MCF 10A (cell line): Measurements from ENCODE around the gene SLC2A4. TPM values are rescaled to one million over a fixed set of nuclear protein-coding genes. Genes with fewer than 3 reads are reported as not detected.

Source experiments
- BruUV-seq: library from RNA; stranded (reverse); fragments of 400-500 nt; replicated peaks from 2 replicates; lab custom pipeline; 2021; lab: Mats Ljungman, UMichigan
- CTCF ChIA-PET: fragments of 300-600 bp; sonication (Branson Sonifier 250); formaldehyde crosslinking; extraction: SDS; loops from one replicate; lab custom pipeline; 2021; ENCODE audit warnings: antibody characterized with exemption, inconsistent platforms; lab: Yijun Ruan, JAX
- POLR2A ChIA-PET: fragments of 300-600, 350-650 bp; sonication (Branson Sonifier 250); formaldehyde crosslinking; extraction: SDS; loops from one replicate; lab custom pipeline; 2020; ENCODE audit warnings: antibody characterized with exemption, inconsistent platforms; lab: Yijun Ruan, JAX
- DNase-seq: peaks from one replicate; pipeline ENCODE4 v3.0.0-alpha.2; 2018; ENCODE audit not compliant: unreplicated experiment
- H3K27ac Mint-ChIP-seq: one replicate; pipeline ENCODE4 v1.8.0; 2022; ENCODE audit warnings: mild to moderate bottlenecking, low read depth, mixed read lengths; ENCODE audit not compliant: unreplicated experiment
- H3K27me3 Mint-ChIP-seq: one replicate; pipeline ENCODE4 v1.8.0; 2022; ENCODE audit warnings: mixed read lengths; ENCODE audit not compliant: insufficient read depth, unreplicated experiment
- H3K36me3 Mint-ChIP-seq: one replicate; pipeline ENCODE4 v1.8.0; 2022; ENCODE audit warnings: mild to moderate bottlenecking, moderate library complexity, mixed read lengths; ENCODE audit not compliant: insufficient read depth, unreplicated experiment
- H3K4me1 Mint-ChIP-seq: one replicate; pipeline ENCODE4 v1.8.0; 2022; ENCODE audit warnings: mixed read lengths; ENCODE audit not compliant: insufficient read depth, unreplicated experiment
- H3K4me3 Mint-ChIP-seq: one replicate; pipeline ENCODE4 v1.8.0; 2022; ENCODE audit warnings: mild to moderate bottlenecking, moderate library complexity, mixed read lengths; ENCODE audit not compliant: unreplicated experiment
- H3K9me3 Mint-ChIP-seq: one replicate; pipeline ENCODE4 v1.8.0; 2022; ENCODE audit warnings: mixed read lengths; ENCODE audit not compliant: unreplicated experiment
- intact Hi-C: fragments of 100-400 bp; cut with micrococcal nuclease; formaldehyde crosslinking; loops from 2 replicates; pipeline ENCODE4 v1.14.1; 2022
- total RNA-seq: library from RNA; stranded (reverse); gene quantifications from 2 replicates; pipeline ENCODE4 v1.2.3, GENCODE V29; 2022
- TF ChIP-seq, protein P1 (sequence below): fragments of 200-600 bp; IDR thresholded peaks from one replicate; pipeline ENCODE4 v1.8.0; 2022; ENCODE audit warnings: antibody characterized with exemption, mild to moderate bottlenecking; ENCODE audit not compliant: unreplicated experiment

The SLC2A4 gene
- total RNA-seq, 1 experiment from 2014 or later = not detected

DNA sequence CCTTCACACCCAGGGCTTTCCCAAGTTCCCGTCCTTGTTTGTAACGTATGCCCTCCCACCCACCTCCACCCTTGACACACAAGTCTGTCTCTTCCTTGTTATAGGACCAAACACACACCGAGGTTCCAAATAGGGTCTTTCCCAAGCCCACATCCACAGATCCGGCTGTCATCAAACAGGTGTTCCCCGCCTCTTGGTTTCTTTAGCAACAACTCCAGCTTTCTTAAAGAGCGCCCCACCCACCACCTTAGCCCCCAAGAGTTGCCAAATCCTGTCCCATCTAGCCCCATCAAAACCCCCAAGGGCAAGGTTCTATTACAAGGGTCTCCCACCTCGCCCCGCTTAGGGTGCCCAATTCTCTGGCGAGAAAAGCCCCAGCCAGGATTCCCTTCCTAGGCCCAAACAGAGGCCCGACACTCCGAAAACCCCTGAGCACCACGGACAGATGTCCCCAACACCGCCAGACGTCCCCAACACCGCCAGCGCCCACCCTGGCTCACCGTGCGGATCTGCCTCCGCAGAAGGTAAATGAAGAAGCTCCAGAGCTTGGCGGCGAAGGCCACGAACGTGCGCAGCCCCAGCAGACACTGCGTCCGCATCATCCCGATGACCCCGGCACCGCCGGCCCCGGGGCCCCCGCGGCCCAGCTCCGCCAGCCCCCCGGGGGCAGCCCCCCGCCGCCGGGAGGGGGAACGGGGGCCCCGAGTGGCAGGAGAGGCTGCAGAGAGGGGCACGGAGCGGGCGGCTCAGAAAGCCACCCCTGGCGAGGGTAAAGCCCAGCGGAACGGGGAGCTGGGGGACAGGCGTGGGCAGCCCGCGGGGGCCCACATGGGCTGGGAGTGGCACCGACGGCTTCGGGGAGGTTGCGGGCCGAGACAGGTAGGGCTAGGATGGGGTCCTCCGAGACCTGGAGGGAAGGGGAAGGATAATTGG is 30.6 kb upstream of the SLC2A4 start:
- intact Hi-C loops = no loop called here
- Mint-ChIP-seq H3K27ac (peak overlapping the region; percentile 99), H3K4me3 (peak overlapping the region; percentile 92), H3K27me3 (no peaks in the 10 kb centered on the region), H3K9me3 (no peaks in the 10 kb centered on the region), H3K4me1 (peaks cover 19% of the 10 kb centered on the region), H3K36me3 (peaks cover 62% of the 10 kb centered on the region)
- no peak for DNase-seq
- TF ChIP-seq, protein P1, sequence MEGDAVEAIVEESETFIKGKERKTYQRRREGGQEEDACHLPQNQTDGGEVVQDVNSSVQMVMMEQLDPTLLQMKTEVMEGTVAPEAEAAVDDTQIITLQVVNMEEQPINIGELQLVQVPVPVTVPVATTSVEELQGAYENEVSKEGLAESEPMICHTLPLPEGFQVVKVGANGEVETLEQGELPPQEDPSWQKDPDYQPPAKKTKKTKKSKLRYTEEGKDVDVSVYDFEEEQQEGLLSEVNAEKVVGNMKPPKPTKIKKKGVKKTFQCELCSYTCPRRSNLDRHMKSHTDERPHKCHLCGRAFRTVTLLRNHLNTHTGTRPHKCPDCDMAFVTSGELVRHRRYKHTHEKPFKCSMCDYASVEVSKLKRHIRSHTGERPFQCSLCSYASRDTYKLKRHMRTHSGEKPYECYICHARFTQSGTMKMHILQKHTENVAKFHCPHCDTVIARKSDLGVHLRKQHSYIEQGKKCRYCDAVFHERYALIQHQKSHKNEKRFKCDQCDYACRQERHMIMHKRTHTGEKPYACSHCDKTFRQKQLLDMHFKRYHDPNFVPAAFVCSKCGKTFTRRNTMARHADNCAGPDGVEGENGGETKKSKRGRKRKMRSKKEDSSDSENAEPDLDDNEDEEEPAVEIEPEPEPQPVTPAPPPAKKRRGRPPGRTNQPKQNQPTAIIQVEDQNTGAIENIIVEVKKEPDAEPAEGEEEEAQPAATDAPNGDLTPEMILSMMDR = no peak
- CTCF ChIA-PET = interaction anchor here (1.3 kb wide), 1 partner anchor 10 kb away, joined by 3 read pairs; no protein-coding TSS in a partner anchor
- POLR2A ChIA-PET = interaction anchor here (0.6 to 4.4 kb wide), 14 partner anchors 9 to 1824 kb away, joined by 3 to 128 read pairs (median 4); partner anchors contain the start of genes ACADVL, DLG4, DVL2 and GABARAP
- no TSS peak for BruUV-seq

DNA sequence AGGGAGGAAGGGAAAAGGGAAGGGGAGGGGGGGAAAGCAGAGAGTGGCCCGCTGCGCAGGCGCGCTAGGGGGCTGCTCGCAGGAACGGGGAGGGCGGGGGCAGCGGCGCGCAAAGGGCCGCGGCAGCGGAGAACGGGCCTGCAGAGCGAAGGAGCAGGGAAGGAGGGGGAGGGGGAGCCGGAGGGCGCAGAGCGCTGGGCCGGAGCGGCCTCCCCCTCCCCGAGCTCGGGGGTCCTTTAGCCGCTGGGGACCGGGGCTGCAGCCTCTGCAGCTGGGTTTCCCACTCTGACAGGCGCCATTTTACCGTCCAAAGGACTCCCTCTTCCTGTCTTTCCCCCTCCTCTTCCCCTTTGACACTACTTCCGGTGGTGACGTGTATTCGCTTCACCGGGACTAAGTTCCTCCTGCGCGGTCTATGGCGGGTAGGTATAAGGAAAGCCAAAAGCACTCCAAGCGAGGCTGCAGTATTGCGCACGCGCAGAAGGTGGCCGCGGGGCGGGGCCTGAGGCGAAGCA is 29.8 kb upstream of the SLC2A4 start, which contains the start of gene CTDNEP1:
TSS of gene CTDNEP1 (minus strand) at position 74 of the 515 bp plus-strand sequence. CDS start 438 bp downstream, outside the sequence.
- BruUV-seq = no TSS peak
- CTCF ChIA-PET = no interaction called here
- no peaks in the 10 kb centered on the region for H3K9me3 Mint-ChIP-seq
- H3K27ac Mint-ChIP-seq = peak within 1 kb of the TSS; percentile 99
- peak; percentile 100 for DNase-seq
- H3K4me1 Mint-ChIP-seq = peaks cover 23% of the 10 kb centered on the region
- intact Hi-C loops = no loop called here
- H3K4me3 Mint-ChIP-seq = peak within 1 kb of the TSS; percentile 92
- TF ChIP-seq, protein P1 = no peak
- POLR2A ChIA-PET = interaction anchor here (0.6 to 4.4 kb wide), 12 partner anchors 8 to 1825 kb away, joined by 3 to 128 read pairs (median 4); partner anchors contain the start of genes DVL2, GABARAP, PHF23 and SLC2A4
- no peaks in the 10 kb centered on the region for H3K27me3 Mint-ChIP-seq
- H3K36me3 Mint-ChIP-seq = peaks cover 62% of the 10 kb centered on the region

- peak within 1 kb of the TSS; percentile 99 for H3K27ac Mint-ChIP-seq
- peak within 1 kb of the TSS; percentile 92 for H3K4me3 Mint-ChIP-seq
- H3K4me1 Mint-ChIP-seq = peaks cover 25% of the 10 kb centered on the region
- H3K36me3 Mint-ChIP-seq = peaks cover 64% of the 10 kb centered on the region
- no TSS peak for BruUV-seq
- POLR2A ChIA-PET = interaction anchor here (1.5 to 4.4 kb wide), 4 partner anchors 12 to 61 kb away, joined by 5 to 128 read pairs (median 12); partner anchors contain the start of genes DVL2, GABARAP and PHF23
- no peaks in the 10 kb centered on the region for H3K27me3 Mint-ChIP-seq
- TF ChIP-seq, protein P1 = no peak
- intact Hi-C loops = no loop called here
- CTCF ChIA-PET = no interaction called here
- H3K9me3 Mint-ChIP-seq = no peaks in the 10 kb centered on the region
- DNase-seq = peak; percentile 94
Observed at GRCh38 chr17:7252176-7253043, 29.1 kb upstream of the SLC2A4 start, which contains the start of gene ELP5. TSS of gene ELP5 (plus strand) at chr17:7252215. CDS start at chr17:7252551, 336 bp downstream.
